ENCODE results near the gene DNTT. TPM values are rescaled to one million over a fixed set of nuclear protein-coding genes. Genes with fewer than 3 reads are reported as not detected.

The DNTT gene
- polyA plus RNA-seq, 1 donor from 2014 or later = not detected

GRCh38 chr10:96259150-96259549 lies 45.1 kb upstream of the DNTT start:
- Histone ChIP-seq H2AFZ (ENCODE audit: low read depth, low read length) (no peak overlapping the region), H3K27me3 (ENCODE audit: insufficient read depth, low read depth, low read length) (no peaks in the 10 kb centered on the region), H3K27ac (ENCODE audit: low read length) (no peak overlapping the region), H3K79me2 (replicated peaks; ENCODE audit: insufficient read depth, low read length) (no peaks in the 10 kb centered on the region), H3K9ac (ENCODE audit: low read length) (no peak overlapping the region), H3F3A (ENCODE audit: insufficient read depth, low read length, poor library complexity, severe bottlenecking) (no peaks in the 10 kb centered on the region), H3K9me3 (ENCODE audit: low read length) (no peaks in the 10 kb centered on the region), H3K4me3 (ENCODE audit: low read length) (no peak overlapping the region), H3K9me2 (ENCODE audit: insufficient read depth, low read length) (no peaks in the 10 kb centered on the region), H3K4me2 (ENCODE audit: low read length) (no peak overlapping the region), H3K36me3 (ENCODE audit: insufficient read depth, low read length) (no peaks in the 10 kb centered on the region), H4K20me1 (ENCODE audit: insufficient read depth) (no peaks in the 10 kb centered on the region)
- TF ChIP-seq, protein P1, sequence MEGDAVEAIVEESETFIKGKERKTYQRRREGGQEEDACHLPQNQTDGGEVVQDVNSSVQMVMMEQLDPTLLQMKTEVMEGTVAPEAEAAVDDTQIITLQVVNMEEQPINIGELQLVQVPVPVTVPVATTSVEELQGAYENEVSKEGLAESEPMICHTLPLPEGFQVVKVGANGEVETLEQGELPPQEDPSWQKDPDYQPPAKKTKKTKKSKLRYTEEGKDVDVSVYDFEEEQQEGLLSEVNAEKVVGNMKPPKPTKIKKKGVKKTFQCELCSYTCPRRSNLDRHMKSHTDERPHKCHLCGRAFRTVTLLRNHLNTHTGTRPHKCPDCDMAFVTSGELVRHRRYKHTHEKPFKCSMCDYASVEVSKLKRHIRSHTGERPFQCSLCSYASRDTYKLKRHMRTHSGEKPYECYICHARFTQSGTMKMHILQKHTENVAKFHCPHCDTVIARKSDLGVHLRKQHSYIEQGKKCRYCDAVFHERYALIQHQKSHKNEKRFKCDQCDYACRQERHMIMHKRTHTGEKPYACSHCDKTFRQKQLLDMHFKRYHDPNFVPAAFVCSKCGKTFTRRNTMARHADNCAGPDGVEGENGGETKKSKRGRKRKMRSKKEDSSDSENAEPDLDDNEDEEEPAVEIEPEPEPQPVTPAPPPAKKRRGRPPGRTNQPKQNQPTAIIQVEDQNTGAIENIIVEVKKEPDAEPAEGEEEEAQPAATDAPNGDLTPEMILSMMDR (IDR thresholded peaks at IDR 0.05; ENCODE audit: poor library complexity, severe bottlenecking) = no peak
- TF ChIP-seq MXI1 (conservative IDR thresholded peaks at IDR 0.05; ENCODE audit: poor library complexity, severe bottlenecking) = no peak
- TF ChIP-seq, protein P2, sequence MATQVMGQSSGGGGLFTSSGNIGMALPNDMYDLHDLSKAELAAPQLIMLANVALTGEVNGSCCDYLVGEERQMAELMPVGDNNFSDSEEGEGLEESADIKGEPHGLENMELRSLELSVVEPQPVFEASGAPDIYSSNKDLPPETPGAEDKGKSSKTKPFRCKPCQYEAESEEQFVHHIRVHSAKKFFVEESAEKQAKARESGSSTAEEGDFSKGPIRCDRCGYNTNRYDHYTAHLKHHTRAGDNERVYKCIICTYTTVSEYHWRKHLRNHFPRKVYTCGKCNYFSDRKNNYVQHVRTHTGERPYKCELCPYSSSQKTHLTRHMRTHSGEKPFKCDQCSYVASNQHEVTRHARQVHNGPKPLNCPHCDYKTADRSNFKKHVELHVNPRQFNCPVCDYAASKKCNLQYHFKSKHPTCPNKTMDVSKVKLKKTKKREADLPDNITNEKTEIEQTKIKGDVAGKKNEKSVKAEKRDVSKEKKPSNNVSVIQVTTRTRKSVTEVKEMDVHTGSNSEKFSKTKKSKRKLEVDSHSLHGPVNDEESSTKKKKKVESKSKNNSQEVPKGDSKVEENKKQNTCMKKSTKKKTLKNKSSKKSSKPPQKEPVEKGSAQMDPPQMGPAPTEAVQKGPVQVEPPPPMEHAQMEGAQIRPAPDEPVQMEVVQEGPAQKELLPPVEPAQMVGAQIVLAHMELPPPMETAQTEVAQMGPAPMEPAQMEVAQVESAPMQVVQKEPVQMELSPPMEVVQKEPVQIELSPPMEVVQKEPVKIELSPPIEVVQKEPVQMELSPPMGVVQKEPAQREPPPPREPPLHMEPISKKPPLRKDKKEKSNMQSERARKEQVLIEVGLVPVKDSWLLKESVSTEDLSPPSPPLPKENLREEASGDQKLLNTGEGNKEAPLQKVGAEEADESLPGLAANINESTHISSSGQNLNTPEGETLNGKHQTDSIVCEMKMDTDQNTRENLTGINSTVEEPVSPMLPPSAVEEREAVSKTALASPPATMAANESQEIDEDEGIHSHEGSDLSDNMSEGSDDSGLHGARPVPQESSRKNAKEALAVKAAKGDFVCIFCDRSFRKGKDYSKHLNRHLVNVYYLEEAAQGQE (IDR thresholded peaks at IDR 0.05; ENCODE audit: borderline replicate concordance) = no peak
- TF ChIP-seq EZH2 (IDR thresholded peaks at IDR 0.05; ENCODE audit: borderline replicate concordance, insufficient read depth, low read length, poor library complexity, severe bottlenecking) = no peak
- TF ChIP-seq RAD21 (conservative IDR thresholded peaks at IDR 0.05) = no peak
- no peak for TF ChIP-seq POLR2AphosphoS5 (IDR thresholded peaks at IDR 0.05)
- TF ChIP-seq TAF1 (IDR thresholded peaks at IDR 0.05; ENCODE audit: low read depth) = no peak
- TF ChIP-seq EP300 (conservative IDR thresholded peaks at IDR 0.05; ENCODE audit: poor library complexity, severe bottlenecking) = no peak
- no peak for TF ChIP-seq SMC3 (conservative IDR thresholded peaks at IDR 0.05; ENCODE audit: poor library complexity)

GRCh38 chr10:96260014-96260413 lies 44.2 kb upstream of the DNTT start:
- Histone ChIP-seq H3K4me2 (ENCODE audit: low read length) (no peak overlapping the region), H3K36me3 (ENCODE audit: insufficient read depth, low read length) (no peaks in the 10 kb centered on the region), H3K79me2 (replicated peaks; ENCODE audit: insufficient read depth, low read length) (no peaks in the 10 kb centered on the region), H3K4me3 (ENCODE audit: low read length) (no peak overlapping the region), H3K27ac (ENCODE audit: low read length) (no peak overlapping the region), H3K9ac (ENCODE audit: low read length) (no peak overlapping the region), H2AFZ (ENCODE audit: low read depth, low read length) (no peak overlapping the region), H3K27me3 (ENCODE audit: insufficient read depth, low read depth, low read length) (no peaks in the 10 kb centered on the region), H3F3A (ENCODE audit: insufficient read depth, low read length, poor library complexity, severe bottlenecking) (no peaks in the 10 kb centered on the region), H3K9me3 (ENCODE audit: low read length) (no peaks in the 10 kb centered on the region), H3K9me2 (ENCODE audit: insufficient read depth, low read length) (no peaks in the 10 kb centered on the region), H4K20me1 (ENCODE audit: insufficient read depth) (no peaks in the 10 kb centered on the region)
- TF ChIP-seq EZH2 (IDR thresholded peaks at IDR 0.05; ENCODE audit: borderline replicate concordance, insufficient read depth, low read length, poor library complexity, severe bottlenecking) = no peak
- TF ChIP-seq EP300 (conservative IDR thresholded peaks at IDR 0.05; ENCODE audit: poor library complexity, severe bottlenecking) = no peak
- TF ChIP-seq, protein P2 (IDR thresholded peaks at IDR 0.05; ENCODE audit: borderline replicate concordance) = no peak
- TF ChIP-seq RAD21 (conservative IDR thresholded peaks at IDR 0.05) = no peak
- TF ChIP-seq, protein P1 (IDR thresholded peaks at IDR 0.05; ENCODE audit: poor library complexity, severe bottlenecking) = no peak
- TF ChIP-seq MXI1 (conservative IDR thresholded peaks at IDR 0.05; ENCODE audit: poor library complexity, severe bottlenecking) = no peak
- TF ChIP-seq TAF1 (IDR thresholded peaks at IDR 0.05; ENCODE audit: low read depth) = no peak
- TF ChIP-seq POLR2AphosphoS5 (IDR thresholded peaks at IDR 0.05) = no peak
- no peak for TF ChIP-seq SMC3 (conservative IDR thresholded peaks at IDR 0.05; ENCODE audit: poor library complexity)
